Activated CD8-positive, alpha-beta memory T cell treated with anti-CD3 and anti-CD28 coated beads, Interleukin-2, amount 10 ng/mL, durations not matched to agents 7 days and 5 days (primary cell): ENCODE measurements around the gene GSTA3. TPM values are rescaled to one million over a fixed set of nuclear protein-coding genes. Genes with fewer than 3 reads are reported as not detected.
A peak's percentile ranks its signal among the peaks of the same experiment; 100 is the strongest.
"Not testable (repeated sequence)": the region's sequence is repeated elsewhere in the genome, so short reads cannot be mapped to it uniquely, and the experiment has no call there.

Experiments
- ATAC-seq: fragments of 150-1000 bp; cut with Tn5 transposase; one replicate; pipeline ENCODE4 v1.10.0; 2021; ENCODE audit warnings: moderate library complexity
- CTCF ChIA-PET: fragments of 350-600 bp; sonication (Branson Sonifier 250); formaldehyde crosslinking; loops from one replicate; lab custom pipeline; 2021; ENCODE audit warnings: antibody characterized with exemption; lab: Charles Lee
- DNase-seq: peaks from one replicate; pipeline ENCODE4 v3.0.0-alpha.2; 2020
- H3K27ac Mint-ChIP-seq: one replicate; pipeline ENCODE4 v1.8.0; 2021; ENCODE audit warnings: mild to moderate bottlenecking, mixed read lengths
- H3K27me3 Mint-ChIP-seq: one replicate; pipeline ENCODE4 v1.8.0; 2021; ENCODE audit warnings: mixed read lengths
- H3K36me3 Mint-ChIP-seq: one replicate; pipeline ENCODE4 v1.8.0; 2021; ENCODE audit warnings: mild to moderate bottlenecking, mixed read lengths
- H3K4me1 Mint-ChIP-seq: one replicate; pipeline ENCODE4 v1.8.0; 2021; ENCODE audit warnings: mixed read lengths
- H3K4me3 Mint-ChIP-seq: one replicate; pipeline ENCODE4 v1.8.0; 2021; ENCODE audit warnings: mild to moderate bottlenecking, moderate library complexity, mixed read lengths
- H3K9me3 Mint-ChIP-seq: one replicate; pipeline ENCODE4 v1.8.0; 2022; ENCODE audit warnings: low read depth, mixed read lengths
- total RNA-seq, 2 experiments: library from RNA; stranded (reverse); gene quantifications; one replicate each; pipeline ENCODE4 v1.2.3, GENCODE V29; 2021

GSTA3 gene
- total RNA-seq, 2 experiments from 2014 or later, result not detected

DNA sequence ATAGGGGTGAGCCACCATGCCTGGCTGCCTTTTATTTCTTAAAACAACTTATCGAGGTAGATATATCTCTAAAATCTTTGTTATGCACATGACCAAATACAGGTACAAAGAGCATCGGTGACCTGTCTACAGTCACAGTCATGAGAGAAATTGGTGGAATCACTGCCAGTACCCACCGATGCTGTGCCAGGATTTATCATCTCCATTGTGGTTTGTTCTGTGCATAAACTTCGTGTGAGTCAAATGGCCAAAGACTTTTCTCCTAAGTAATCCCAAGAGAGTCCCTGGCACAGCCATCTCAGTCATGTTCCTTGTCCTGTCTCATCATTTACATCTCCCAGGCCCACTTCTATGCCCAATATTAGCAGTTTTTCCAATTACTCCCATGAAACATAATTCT, 9.0 kb downstream of the GSTA3 start:
- ATAC-seq, result no peak

DNA sequence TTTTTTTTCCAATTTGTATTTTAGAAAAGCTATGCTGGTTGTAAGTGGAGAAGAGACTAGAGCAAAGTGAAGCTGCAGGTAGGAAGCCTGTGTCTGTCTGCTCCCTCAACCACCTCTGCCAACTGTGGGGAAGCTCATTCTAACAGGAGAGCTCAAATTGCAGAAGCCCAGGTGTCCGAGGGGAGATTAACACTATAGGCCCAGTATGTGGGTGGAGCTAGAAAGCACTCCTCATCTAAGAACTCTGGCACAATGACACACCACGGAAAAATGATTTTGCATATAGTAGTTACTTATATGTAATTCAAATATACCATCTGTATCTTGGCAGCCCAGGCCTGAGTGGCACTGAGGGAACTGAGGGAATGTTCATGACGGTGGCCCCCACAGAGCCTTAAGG, 13.7 kb downstream of the GSTA3 start:
- H3K9me3 Mint-ChIP-seq, H3K4me1 Mint-ChIP-seq, H3K27ac Mint-ChIP-seq, H3K4me3 Mint-ChIP-seq, CTCF ChIA-PET, H3K36me3 Mint-ChIP-seq, DNase-seq, ATAC-seq, H3K27me3 Mint-ChIP-seq: not testable (repeated sequence)

More for the DNA sequence above, 9.0 kb downstream of the GSTA3 start:
- Mint-ChIP-seq H3K27me3 (peaks cover 6% of the 10 kb centered on the region), H3K9me3 (no peaks in the 10 kb centered on the region), H3K36me3 (no peaks in the 10 kb centered on the region), H3K27ac (no peak overlapping the region), H3K4me3 (no peak overlapping the region), H3K4me1 (no peaks in the 10 kb centered on the region)
- CTCF ChIA-PET, result no interaction called here
- DNase-seq, result no peak

DNA sequence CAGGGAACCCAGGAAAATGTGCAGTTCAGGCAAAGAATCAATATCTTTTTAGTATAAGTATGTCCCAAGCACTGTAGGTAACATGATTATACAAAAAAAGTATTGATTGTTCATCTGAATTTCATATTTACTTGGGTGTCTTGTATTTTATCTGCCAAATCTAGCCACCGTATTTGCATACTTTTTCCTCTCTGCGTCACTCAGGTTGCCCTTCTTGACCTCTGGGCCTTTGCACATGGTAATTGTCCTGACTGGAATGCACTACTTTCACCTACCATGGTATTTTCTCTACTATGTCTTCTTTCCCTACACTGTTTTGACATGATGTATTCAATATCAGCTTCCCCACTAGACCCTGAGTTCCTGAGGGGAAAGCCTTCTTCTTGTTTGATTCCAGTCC, 15.2 kb downstream of the GSTA3 start:
- H3K9me3 Mint-ChIP-seq, result peaks cover 5% of the 10 kb centered on the region
- no peaks in the 10 kb centered on the region for H3K36me3 Mint-ChIP-seq
- peaks cover 4% of the 10 kb centered on the region for H3K4me1 Mint-ChIP-seq
- no peak overlapping the region for H3K4me3 Mint-ChIP-seq
- no peak overlapping the region for H3K27ac Mint-ChIP-seq
- DNase-seq (no peak), ATAC-seq (no peak)
- CTCF ChIA-PET, result no interaction called here
- peaks cover 5% of the 10 kb centered on the region for H3K27me3 Mint-ChIP-seq

DNA sequence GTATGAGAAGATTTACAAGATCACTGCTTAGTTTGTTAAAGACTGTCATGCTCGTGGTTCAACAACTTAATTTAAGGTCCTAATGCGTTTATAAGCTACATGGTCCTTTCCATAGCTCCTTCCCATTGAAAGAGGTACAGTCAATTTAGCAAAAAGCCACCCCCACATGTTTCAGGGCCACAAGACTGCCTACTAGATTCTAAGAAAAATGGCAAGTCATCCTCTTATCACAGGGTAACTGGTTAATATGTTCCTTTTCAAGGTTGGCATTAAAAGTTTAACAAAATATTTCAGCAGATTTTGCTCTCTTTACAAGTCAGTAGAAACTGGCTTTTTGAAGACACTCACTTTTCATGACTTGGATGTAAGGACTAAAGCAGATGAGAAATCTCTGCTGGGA, 15.7 kb downstream of the GSTA3 start:
- CTCF ChIA-PET, result interaction anchor here (1.1 kb wide), 1 partner anchor 12 kb away, joined by 4 read pairs; no protein-coding TSS in a partner anchor
- H3K4me3 Mint-ChIP-seq, result no peak overlapping the region
- peaks cover 4% of the 10 kb centered on the region for H3K4me1 Mint-ChIP-seq
- no peak overlapping the region for H3K27ac Mint-ChIP-seq
- no peaks in the 10 kb centered on the region for H3K36me3 Mint-ChIP-seq
- DNase-seq (no peak), ATAC-seq (no peak)
- H3K27me3 Mint-ChIP-seq, result peaks cover 5% of the 10 kb centered on the region
- H3K9me3 Mint-ChIP-seq, result peaks cover 5% of the 10 kb centered on the region

DNA sequence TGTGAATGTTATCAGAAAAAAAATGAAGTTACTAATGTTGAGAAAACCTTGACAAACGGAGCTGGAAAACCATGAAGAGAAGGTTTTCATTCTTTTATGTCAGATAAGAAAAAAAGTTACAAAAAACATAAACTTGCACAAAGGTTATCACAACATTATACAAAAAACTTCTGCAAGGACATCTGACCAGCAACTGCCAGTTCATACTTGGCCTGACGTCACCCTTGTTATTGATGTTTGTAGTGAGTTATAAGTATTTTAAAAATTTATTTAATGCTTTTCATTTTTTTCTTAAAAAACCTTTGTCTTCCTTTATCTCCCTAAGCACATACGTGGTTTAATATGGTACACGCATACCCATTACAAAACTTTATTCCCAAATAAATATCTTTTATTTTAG, 16.3 kb downstream of the GSTA3 start:
- H3K36me3 Mint-ChIP-seq, result no peaks in the 10 kb centered on the region
- no peak for ATAC-seq
- H3K4me3 Mint-ChIP-seq, result no peak overlapping the region
- CTCF ChIA-PET, result interaction anchor here (1.1 kb wide), 1 partner anchor 12 kb away, joined by 4 read pairs; no protein-coding TSS in a partner anchor
- H3K4me1 Mint-ChIP-seq, result peaks cover 4% of the 10 kb centered on the region
- no peak overlapping the region for H3K27ac Mint-ChIP-seq
- H3K27me3 Mint-ChIP-seq, result peaks cover 6% of the 10 kb centered on the region
- H3K9me3 Mint-ChIP-seq, result peaks cover 5% of the 10 kb centered on the region
- DNase-seq, result no peak

DNA sequence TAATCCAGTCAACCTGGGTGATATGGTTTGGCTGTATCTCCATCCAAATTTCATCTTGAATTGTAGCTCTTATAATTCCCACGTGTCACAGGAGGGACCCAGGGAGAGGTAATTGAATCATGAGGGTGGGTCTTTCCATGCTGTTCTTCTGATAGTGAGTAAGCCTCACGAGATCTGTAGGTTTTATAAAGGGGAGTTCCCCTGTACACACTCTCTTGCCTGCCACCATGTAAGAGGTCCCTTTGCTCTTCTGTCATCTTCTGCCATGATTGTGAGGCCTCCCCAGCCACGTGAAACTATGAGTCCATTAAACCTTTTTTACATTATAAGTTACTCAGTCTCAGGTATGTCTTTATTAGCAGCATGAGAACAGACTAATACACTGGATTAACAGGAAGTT, 19.5 kb downstream of the GSTA3 start:
- ATAC-seq (no peak), DNase-seq (no peak)
- CTCF ChIA-PET, result no interaction called here
- Mint-ChIP-seq H3K27ac (no peak overlapping the region), H3K4me1 (peaks cover 4% of the 10 kb centered on the region), H3K27me3 (peaks cover 11% of the 10 kb centered on the region), H3K36me3 (no peaks in the 10 kb centered on the region), H3K4me3 (no peak overlapping the region), H3K9me3 (peaks cover 5% of the 10 kb centered on the region)

DNA sequence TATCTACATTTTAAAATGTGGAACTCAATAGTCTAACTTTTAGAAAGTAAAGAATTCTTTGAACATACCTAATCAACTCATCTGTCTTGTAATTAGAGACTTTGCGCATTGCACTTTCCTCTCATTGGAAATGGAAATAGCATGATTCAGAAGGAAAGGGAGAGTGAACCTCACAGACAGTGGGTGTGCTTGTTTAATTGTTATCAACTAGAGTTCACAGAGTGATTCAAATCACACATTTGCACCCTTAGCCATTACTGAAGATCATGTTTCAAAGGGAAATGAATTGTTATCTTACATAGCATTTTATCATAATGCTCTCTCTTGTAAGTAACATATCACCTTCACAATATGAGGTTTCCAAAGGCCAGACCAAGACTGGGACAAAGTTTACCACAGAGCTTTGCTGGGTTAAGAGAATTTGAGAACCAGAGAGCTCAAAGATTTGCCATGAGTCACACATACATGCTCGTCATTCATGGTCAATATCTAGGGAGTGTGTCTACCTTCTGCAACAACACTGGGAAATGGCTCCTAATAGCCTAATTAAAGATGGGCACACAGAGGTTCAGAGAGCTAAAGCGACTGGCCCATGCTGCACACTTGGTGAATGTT, 21.5 kb downstream of the GSTA3 start:
- CTCF ChIA-PET, result no interaction called here
- peaks cover 5% of the 10 kb centered on the region for H3K9me3 Mint-ChIP-seq

DNA sequence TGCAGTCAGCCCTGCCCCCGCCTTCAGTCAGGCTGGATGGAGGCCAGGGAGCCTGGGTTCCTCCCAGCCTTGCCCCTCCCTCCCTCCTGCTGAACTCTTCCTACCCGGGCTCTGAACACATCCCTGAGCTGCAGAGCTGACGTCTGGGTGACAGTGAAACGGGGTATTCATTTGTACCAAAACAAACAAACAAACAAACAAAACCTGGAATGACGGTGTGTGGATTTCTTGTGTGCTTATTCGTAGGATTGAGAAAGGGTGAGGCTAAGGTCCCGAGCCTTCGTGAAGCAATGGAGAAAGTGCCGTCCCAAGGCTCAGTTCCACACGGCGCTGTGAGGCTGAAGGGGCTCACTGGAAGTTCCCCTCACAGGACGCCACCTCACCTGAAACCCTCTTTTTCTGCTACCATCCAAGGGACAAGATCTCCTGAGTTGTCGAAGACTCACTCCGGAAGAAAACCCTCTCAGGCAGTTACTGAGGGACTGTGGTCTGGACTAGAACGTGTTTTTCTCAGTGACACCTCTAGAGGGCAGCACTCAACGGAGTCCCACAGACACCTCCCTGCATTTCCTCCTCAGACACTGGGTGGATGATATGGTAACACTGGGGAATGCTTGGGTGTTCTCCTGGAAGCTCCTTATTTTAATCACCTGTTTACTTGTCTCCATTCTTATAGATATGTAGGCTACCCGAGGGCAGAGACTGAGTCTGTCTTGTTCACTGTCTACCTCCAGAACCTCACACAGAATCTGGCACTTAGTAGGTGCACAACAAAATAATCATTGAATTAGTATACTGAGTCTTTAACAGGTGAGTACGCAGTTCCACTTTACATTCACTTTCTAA, 27.3 kb downstream of the GSTA3 start:
- ATAC-seq (peak; percentile 98), DNase-seq (peak; percentile 81)
- peak overlapping the region; percentile 76 for H3K4me3 Mint-ChIP-seq
- H3K27me3 Mint-ChIP-seq, result no peaks in the 10 kb centered on the region
- CTCF ChIA-PET, result interaction anchor here (0.6 to 1.2 kb wide), 4 partner anchors 11 to 161 kb away, joined by 3 to 4 read pairs (median 4); partner anchors contain the start of gene GSTA4
- H3K4me1 Mint-ChIP-seq, result peaks cover 9% of the 10 kb centered on the region
- peak overlapping the region; percentile 71 for H3K27ac Mint-ChIP-seq
- no peaks in the 10 kb centered on the region for H3K9me3 Mint-ChIP-seq
- H3K36me3 Mint-ChIP-seq, result no peaks in the 10 kb centered on the region

More for the DNA sequence above, 21.5 kb downstream of the GSTA3 start:
- Mint-ChIP-seq H3K4me3 (no peak overlapping the region), H3K36me3 (no peaks in the 10 kb centered on the region), H3K4me1 (peaks cover 2% of the 10 kb centered on the region), H3K27me3 (peaks cover 11% of the 10 kb centered on the region), H3K27ac (no peak overlapping the region)
- ATAC-seq (no peak), DNase-seq (no peak)

DNA sequence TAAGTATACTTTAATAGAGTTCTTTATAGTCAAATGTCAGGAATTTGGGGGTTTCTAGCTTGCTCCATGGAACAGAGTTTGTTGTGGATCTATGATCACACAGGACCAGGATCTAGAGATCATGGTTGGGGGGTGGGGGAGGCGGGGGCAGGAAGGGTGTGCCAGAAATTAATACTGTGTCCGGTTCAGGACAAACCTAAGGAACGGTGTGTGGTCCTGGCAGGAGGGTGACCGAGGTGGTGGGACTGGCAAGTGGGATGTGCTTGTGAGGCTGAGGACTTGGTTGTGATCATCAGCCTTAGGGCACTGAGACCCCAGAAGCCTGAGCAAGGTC, 27.9 kb downstream of the GSTA3 start:
- CTCF ChIA-PET, result interaction anchor here (0.6 to 1.2 kb wide), 3 partner anchors 12 to 114 kb away, joined by 4 read pairs; partner anchors contain the start of gene GSTA4
- peaks cover under 1% of the 10 kb centered on the region for H3K27me3 Mint-ChIP-seq
- no peaks in the 10 kb centered on the region for H3K9me3 Mint-ChIP-seq
- peak overlapping the region; percentile 71 for H3K27ac Mint-ChIP-seq
- DNase-seq (no peak), ATAC-seq (no peak)
- peak overlapping the region; percentile 76 for H3K4me3 Mint-ChIP-seq
- peaks cover 13% of the 10 kb centered on the region for H3K4me1 Mint-ChIP-seq
- no peaks in the 10 kb centered on the region for H3K36me3 Mint-ChIP-seq

DNA sequence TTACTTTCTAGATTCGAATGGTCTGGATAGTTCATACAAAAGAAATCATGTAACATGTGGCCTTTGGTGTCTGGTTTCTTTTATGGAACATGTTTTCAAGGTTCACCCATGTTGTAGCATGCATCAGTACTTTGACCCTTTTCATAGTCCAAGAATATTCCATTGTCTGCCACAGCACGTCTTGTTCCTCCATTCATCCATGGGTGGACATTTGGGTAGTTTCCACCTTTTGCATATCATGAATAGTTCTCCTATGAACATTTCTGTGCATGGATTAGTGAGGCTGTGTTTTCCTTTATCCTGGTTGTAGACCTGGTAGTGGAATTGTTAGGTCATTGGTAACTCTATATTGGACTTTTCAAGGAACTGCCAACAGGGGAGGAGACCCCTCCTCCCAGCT, 31.7 kb downstream of the GSTA3 start:
- Mint-ChIP-seq H3K4me1 (peaks cover 13% of the 10 kb centered on the region), H3K4me3 (no peak overlapping the region), H3K9me3 (no peaks in the 10 kb centered on the region), H3K27ac (no peak overlapping the region), H3K36me3 (no peaks in the 10 kb centered on the region), H3K27me3 (peaks cover 16% of the 10 kb centered on the region)
- CTCF ChIA-PET, result no interaction called here
- DNase-seq (no peak), ATAC-seq (no peak)

DNA sequence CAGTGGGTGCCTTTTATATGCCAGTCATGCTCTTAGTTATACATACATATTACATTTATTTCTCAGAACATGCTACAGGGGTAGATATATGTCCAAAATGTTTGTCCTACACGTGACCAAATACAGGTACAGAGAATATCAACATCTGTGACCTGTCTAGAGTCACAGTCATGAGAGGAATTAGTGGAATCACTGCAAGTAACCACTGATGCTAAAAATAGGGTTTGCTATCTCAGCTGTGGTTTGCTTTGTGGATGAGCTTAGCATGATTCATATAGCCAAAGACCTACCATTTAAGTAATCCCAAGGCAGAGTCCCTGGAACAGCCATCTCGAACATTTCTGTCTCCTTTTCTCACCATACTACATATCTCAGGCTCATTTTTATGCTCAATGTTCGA, 32.3 kb downstream of the GSTA3 start:
- CTCF ChIA-PET, result no interaction called here
- DNase-seq (no peak), ATAC-seq (no peak)
- Mint-ChIP-seq H3K4me1 (peaks cover 12% of the 10 kb centered on the region), H3K4me3 (no peak overlapping the region), H3K9me3 (no peaks in the 10 kb centered on the region), H3K27ac (no peak overlapping the region), H3K27me3 (peaks cover 16% of the 10 kb centered on the region), H3K36me3 (no peaks in the 10 kb centered on the region)

DNA sequence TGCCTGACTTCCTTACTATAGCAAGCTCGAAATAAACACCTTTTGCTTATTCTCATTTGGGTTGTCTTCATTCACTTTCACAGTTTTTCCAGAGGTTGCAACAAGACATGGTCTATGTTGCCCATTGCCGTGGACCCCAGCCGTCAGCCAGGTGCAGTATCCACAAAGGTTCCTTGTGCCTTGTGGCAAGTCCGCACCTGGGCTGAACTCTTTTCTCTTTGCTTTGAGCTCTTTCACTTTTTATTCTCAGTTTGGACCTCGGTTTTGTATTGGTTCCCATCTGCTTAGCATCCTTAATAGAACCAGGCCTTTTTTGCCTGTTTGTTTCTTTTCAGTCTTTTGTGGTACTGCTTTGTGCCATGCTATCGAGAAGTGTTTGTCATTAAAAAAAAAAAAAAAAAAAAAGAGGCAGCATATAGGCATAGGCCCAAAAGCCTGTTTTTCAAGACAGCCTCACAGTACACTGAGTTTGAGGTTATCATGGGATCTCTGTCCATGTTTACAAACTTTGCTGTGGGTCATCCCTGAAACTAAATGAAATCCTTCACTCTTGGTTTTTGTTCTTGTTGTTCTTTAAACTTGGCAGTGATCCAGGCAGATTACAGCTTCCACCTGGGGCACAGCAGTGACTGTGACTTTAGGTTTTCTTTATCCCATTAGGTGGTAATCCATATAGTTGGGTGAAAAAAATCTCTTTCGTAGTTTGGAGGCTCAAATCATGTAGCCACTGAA, 33.3 kb downstream of the GSTA3 start:
- CTCF ChIA-PET, result interaction anchor here (0.6 to 0.8 kb wide), 2 partner anchors 8 to 202 kb away, joined by 3 read pairs; no protein-coding TSS in a partner anchor
- Mint-ChIP-seq H3K27ac (no peak overlapping the region), H3K36me3 (no peaks in the 10 kb centered on the region), H3K9me3 (no peaks in the 10 kb centered on the region), H3K4me1 (peaks cover 9% of the 10 kb centered on the region), H3K27me3 (peaks cover 23% of the 10 kb centered on the region), H3K4me3 (no peak overlapping the region)
- DNase-seq (no peak), ATAC-seq (no peak)

DNA sequence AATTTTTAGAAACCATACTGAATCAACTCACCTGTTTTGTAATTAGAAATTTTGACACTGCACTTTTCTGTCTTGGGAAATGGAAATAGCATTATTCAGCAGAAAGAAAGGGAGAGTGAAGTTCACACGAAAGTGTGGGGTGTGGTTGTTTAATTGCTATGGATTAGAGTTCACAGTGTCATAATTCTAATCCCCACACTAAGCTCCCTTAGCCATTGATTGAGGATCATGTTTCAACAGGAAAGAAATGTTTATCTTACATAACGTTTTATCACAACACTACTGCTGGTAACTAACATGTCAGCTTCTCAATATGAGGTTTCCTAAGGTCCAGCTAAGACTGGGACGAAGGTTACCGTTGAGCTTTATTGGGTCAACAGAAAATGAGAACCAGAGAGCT, 37.5 kb downstream of the GSTA3 start:
- Mint-ChIP-seq H3K36me3 (no peaks in the 10 kb centered on the region), H3K9me3 (no peaks in the 10 kb centered on the region), H3K4me1 (peaks cover 2% of the 10 kb centered on the region), H3K4me3 (no peak overlapping the region), H3K27ac (no peak overlapping the region), H3K27me3 (peaks cover 31% of the 10 kb centered on the region)
- ATAC-seq (no peak), DNase-seq (no peak)
- CTCF ChIA-PET, result no interaction called here
